GM21447 (cell line): Measurements from ENCODE around the gene RRBP1.

Experiments
- ATAC-seq: cut with Tn5 transposase; IDR thresholded peaks from one replicate; pipeline ENCODE4 v1.9.1; 2021; ENCODE audit not compliant: unreplicated experiment

Gene RRBP1

GRCh38 chr20:17583126-17583525 is 98.9 kb downstream of the RRBP1 start:
- ATAC-seq = no peak

- no peak for ATAC-seq
Measured at GRCh38 chr20:17580895-17581294, 101.1 kb downstream of the RRBP1 start.

GRCh38 chr20:17579369-17580039 is 102.5 kb downstream of the RRBP1 start:
- no peak for ATAC-seq

GRCh38 chr20:17576215-17576614 is 105.8 kb downstream of the RRBP1 start:
- ATAC-seq = no peak

- no peak for ATAC-seq
Measured at GRCh38 chr20:17573463-17573862, 108.6 kb downstream of the RRBP1 start.

GRCh38 chr20:17572034-17572638 is 109.9 kb downstream of the RRBP1 start:
- no peak for ATAC-seq

GRCh38 chr20:17571153-17571527 is 110.9 kb downstream of the RRBP1 start:
- no peak for ATAC-seq

GRCh38 chr20:17570347-17571152 is 111.5 kb downstream of the RRBP1 start:
- ATAC-seq = peak; percentile 44

- peak; percentile 91 for ATAC-seq
Measured at GRCh38 chr20:17569616-17570346, 112.3 kb downstream of the RRBP1 start, which contains the start of gene DSTN. Gene DSTN (plus strand): TSS chr20:17570075. CDS start chr20:17570209, 134 bp downstream.

- no peak for ATAC-seq
Measured at GRCh38 chr20:17568972-17569521, 113.0 kb downstream of the RRBP1 start.

GRCh38 chr20:17568045-17568788 is 113.8 kb downstream of the RRBP1 start:
- ATAC-seq = no peak

GRCh38 chr20:17566345-17566744 is 115.7 kb downstream of the RRBP1 start:
- no peak for ATAC-seq

- no peak for ATAC-seq
Measured at GRCh38 chr20:17565169-17565845, 116.7 kb downstream of the RRBP1 start.
